GM20000 (cell line): Measurements from ENCODE around the gene STXBP1.
A peak's percentile ranks its signal among the peaks of the same experiment; 100 is the strongest.

ENCODE experiments used
- DNase-seq: peaks from one replicate; pipeline ENCODE4 v3.0.0; 2012; ENCODE audit warnings: low spot score
- CTCF ChIP-seq: IDR thresholded peaks from 2 replicates; pipeline ENCODE4 v1.5.1; 2012; ENCODE audit warnings: mild to moderate bottlenecking, control low read depth; ENCODE audit errors: extremely low read depth, missing control alignments

The STXBP1 gene

DNA sequence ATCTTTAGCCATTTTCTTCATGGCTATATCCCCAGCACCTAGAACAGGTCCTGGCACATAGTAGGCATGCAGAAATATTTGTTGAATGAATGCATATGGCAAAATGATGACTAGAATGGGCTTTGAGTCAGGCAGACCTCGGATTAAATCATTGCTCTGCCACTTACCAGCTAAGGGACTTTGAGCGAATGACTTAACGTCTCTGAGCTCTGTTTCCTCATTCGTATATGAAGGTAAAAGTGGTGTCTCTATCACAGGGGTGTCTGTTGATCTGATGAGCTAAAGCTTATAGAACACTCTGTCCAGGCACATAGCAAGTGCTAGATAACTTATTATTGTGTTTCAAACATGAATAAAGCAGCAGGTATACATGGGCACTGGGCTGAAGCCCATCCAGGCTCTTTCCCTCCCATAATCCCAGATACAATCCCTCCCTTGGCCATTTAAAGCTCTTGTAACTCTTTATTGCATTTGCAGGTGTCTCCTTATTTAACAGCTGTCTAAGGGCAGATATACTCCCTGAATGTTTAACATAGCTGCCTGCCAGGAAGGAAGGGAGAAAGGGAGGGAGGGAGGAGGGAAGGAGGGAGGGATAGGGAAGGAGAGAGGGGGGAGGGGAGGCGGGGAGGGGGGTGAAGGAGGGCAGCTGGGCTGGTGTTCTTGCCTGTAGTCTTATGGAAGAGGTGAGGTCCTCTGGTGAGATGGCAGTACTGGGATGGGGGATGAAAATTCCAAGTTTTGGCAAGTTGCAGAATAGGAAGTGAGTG, 23.2 kb upstream of the STXBP1 start:
- DNase-seq: no peak
- TF ChIP-seq CTCF: no peak

GRCh38 chr9:127589955-127590370, 22.1 kb upstream of the STXBP1 start:
- DNase-seq: peak; percentile 61
- peak; percentile 78 for TF ChIP-seq CTCF

GRCh38 chr9:127595611-127596010, 16.5 kb upstream of the STXBP1 start:
- no peak for TF ChIP-seq CTCF

GRCh38 chr9:127598839-127599549, 13.1 kb upstream of the STXBP1 start:
- DNase-seq: no peak
- no peak for TF ChIP-seq CTCF

More at GRCh38 chr9:127595611-127596010, 16.5 kb upstream of the STXBP1 start:
- DNase-seq: no peak

DNA sequence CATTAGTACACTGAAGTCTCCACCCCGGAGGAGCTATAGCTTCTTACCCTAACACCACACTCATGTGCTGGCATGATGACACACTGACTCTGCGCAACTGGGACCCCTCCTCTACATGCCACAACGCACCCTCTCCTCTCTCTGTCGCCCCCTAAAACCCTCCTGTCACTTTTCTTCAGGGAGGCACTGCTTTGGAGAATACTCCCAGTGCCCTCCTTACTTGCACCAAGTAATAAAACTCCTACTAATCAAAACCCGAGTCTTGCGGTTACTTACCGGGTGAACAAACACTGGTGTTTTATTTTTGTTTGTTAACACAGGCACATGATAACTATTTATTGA, 12.6 kb upstream of the STXBP1 start:
- no peak for DNase-seq
- TF ChIP-seq CTCF: no peak

- TF ChIP-seq CTCF: no peak
Observed at GRCh38 chr9:127603226-127603625, 8.9 kb upstream of the STXBP1 start.

GRCh38 chr9:127606043-127606442, 6.0 kb upstream of the STXBP1 start:
- TF ChIP-seq CTCF: no peak
- no peak for DNase-seq

More at GRCh38 chr9:127603226-127603625, 8.9 kb upstream of the STXBP1 start:
- no peak for DNase-seq
